Stimulated activated effector memory CD8-positive, alpha-beta T cell treated with anti-CD3 and anti-CD28 coated beads, Interleukin-12 subunit alpha, Interleukin-12 subunit beta, amount 100 ng/mL, for 72 hours (primary cell): ENCODE results near the gene MACROD1.

ENCODE experiments used
- ATAC-seq: fragments of 150-1000 bp; cut with Tn5 transposase; 2 replicates; pipeline ENCODE4 v1.10.0; 2021
- DNase-seq, 2 donors: peaks; one replicate each; pipeline ENCODE4 v3.0.0; 2021 to 2022; ENCODE audit warnings: low spot score in 2 of 2
- H3K27ac Mint-ChIP-seq: one replicate; pipeline ENCODE4 v1.8.0; 2022; ENCODE audit warnings: mild to moderate bottlenecking, mixed read lengths
- H3K36me3 Mint-ChIP-seq: one replicate; pipeline ENCODE4 v1.8.0; 2022; ENCODE audit warnings: mild to moderate bottlenecking, mixed read lengths
- H3K4me1 Mint-ChIP-seq: one replicate; pipeline ENCODE4 v1.8.0; 2022; ENCODE audit warnings: mixed read lengths
- H3K4me3 Mint-ChIP-seq: one replicate; pipeline ENCODE4 v1.8.0; 2022; ENCODE audit warnings: mild to moderate bottlenecking, mixed read lengths
- H3K9me3 Mint-ChIP-seq: one replicate; pipeline ENCODE4 v1.8.0; 2022; ENCODE audit warnings: mixed read lengths

MACROD1 gene

DNA sequence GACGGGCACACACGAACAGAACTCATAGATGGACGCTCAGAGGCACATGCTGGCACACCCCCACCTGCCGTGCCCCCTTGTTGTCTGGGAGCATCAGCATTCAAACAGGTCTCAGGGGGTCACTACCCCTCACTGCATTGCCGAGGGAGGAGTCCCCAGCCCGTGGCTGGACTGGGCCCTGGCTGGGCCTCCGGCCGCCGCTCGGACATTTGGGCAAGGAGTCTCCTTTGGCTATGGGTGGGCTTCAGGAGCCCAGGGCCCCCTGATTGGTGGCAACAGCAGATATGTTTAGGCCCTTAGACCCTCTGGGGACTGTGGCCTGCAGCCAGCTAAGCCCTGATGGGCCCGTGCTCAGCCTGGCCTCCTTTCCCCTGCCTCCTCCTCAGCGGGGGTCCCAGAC, 88.3 kb downstream of the MACROD1 start:
- Mint-ChIP-seq H3K4me1 (peaks cover 8% of the 10 kb centered on the region), H3K36me3 (no peaks in the 10 kb centered on the region), H3K9me3 (no peaks in the 10 kb centered on the region), H3K4me3 (no peak overlapping the region), H3K27ac (no peak overlapping the region)
- ATAC-seq (no peak), DNase-seq (no peak)

DNA sequence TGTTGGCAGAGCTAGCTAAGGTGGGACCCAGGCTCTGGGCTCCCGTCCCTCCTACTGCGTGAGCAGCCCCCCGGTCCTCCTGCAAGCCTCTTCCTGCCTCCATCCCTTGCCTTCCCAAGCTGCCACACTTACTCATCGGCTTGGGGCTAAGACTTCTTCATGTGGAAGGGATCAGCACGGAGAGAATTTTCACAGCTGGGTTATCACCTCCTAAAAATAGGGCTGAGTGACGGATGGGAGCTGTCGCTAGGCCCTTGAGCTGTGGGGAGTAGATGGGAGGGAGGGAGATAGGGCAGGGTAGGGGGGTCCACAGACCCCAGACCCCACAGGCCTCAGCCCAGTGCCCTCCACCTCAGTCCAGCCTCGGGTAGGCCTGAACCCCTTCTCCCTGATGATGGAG, 89.2 kb downstream of the MACROD1 start:
- no peak for ATAC-seq
- Mint-ChIP-seq H3K4me1 (peaks cover 8% of the 10 kb centered on the region), H3K36me3 (no peaks in the 10 kb centered on the region), H3K4me3 (no peak overlapping the region), H3K9me3 (no peaks in the 10 kb centered on the region), H3K27ac (no peak overlapping the region)
- DNase-seq, result no peak

- H3K27ac Mint-ChIP-seq, result no peak overlapping the region
Measured at GRCh38 chr11:64074239-64074638, 91.7 kb downstream of the MACROD1 start.

GRCh38 chr11:64073542-64073941, 92.4 kb downstream of the MACROD1 start:
- no peak overlapping the region for H3K4me3 Mint-ChIP-seq
- H3K9me3 Mint-ChIP-seq, result no peaks in the 10 kb centered on the region
- ATAC-seq (no peak), DNase-seq (no peak)
- peaks cover 8% of the 10 kb centered on the region for H3K4me1 Mint-ChIP-seq
- no peaks in the 10 kb centered on the region for H3K36me3 Mint-ChIP-seq
- H3K27ac Mint-ChIP-seq, result no peak overlapping the region

More at GRCh38 chr11:64074239-64074638, 91.7 kb downstream of the MACROD1 start:
- peak; percentile 35 for ATAC-seq
- peaks cover 8% of the 10 kb centered on the region for H3K4me1 Mint-ChIP-seq
- no peaks in the 10 kb centered on the region for H3K36me3 Mint-ChIP-seq
- H3K9me3 Mint-ChIP-seq, result no peaks in the 10 kb centered on the region
- H3K4me3 Mint-ChIP-seq, result no peak overlapping the region
- DNase-seq, result no peak

GRCh38 chr11:64072871-64073270, 93.0 kb downstream of the MACROD1 start:
- no peaks in the 10 kb centered on the region for H3K9me3 Mint-ChIP-seq
- no peak for DNase-seq
- H3K4me3 Mint-ChIP-seq, result no peak overlapping the region
- H3K4me1 Mint-ChIP-seq, result peaks cover 8% of the 10 kb centered on the region
- ATAC-seq, result no peak
- H3K27ac Mint-ChIP-seq, result no peak overlapping the region
- no peaks in the 10 kb centered on the region for H3K36me3 Mint-ChIP-seq

DNA sequence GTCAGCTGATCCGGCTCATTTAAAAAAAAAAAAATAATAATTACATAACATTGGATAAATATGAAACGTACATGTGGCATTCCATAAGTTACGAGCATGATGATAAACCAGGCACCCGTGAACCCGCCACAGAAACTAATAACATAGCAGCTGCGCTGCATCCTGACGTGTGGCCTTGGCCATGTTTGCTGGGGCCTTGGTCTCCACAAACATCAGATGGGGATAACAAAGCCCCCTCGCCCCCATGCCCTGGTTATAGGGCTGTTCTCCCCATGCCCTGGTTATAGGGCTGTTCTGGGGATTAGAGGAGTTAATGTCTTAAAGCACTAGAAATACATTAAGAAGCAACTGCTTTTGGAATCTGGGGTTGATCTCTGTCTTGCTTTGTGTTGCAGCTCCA, 93.5 kb downstream of the MACROD1 start:
- ATAC-seq, result no peak
- no peak for DNase-seq
- Mint-ChIP-seq H3K4me3 (no peak overlapping the region), H3K27ac (no peak overlapping the region), H3K9me3 (no peaks in the 10 kb centered on the region), H3K4me1 (peaks cover 8% of the 10 kb centered on the region), H3K36me3 (no peaks in the 10 kb centered on the region)

DNA sequence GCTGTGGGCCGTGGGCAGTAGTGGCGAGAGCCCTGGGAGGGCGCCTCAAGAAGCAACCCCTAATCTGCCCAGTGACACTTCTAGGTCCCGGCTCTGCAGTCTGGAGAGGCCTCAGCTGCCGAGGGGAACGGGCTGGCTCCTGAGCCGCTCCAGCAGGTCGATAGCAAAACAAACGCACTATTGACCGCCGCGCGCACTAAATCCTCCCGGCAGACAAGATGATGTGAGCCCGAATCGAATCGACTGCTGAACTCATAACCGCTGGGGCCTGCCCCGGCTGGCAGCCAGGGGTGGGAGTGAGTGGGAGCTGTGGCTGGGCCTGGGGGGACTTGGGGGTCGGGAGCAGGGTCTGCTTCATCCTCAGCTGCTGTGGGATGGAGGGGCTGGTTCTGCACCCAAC, 94.1 kb downstream of the MACROD1 start:
- DNase-seq (no peak), ATAC-seq (no peak)
- no peak overlapping the region for H3K4me3 Mint-ChIP-seq
- H3K9me3 Mint-ChIP-seq, result no peaks in the 10 kb centered on the region
- H3K27ac Mint-ChIP-seq, result peak overlapping the region; percentile 48
- H3K4me1 Mint-ChIP-seq, result peaks cover 8% of the 10 kb centered on the region
- H3K36me3 Mint-ChIP-seq, result no peaks in the 10 kb centered on the region

DNA sequence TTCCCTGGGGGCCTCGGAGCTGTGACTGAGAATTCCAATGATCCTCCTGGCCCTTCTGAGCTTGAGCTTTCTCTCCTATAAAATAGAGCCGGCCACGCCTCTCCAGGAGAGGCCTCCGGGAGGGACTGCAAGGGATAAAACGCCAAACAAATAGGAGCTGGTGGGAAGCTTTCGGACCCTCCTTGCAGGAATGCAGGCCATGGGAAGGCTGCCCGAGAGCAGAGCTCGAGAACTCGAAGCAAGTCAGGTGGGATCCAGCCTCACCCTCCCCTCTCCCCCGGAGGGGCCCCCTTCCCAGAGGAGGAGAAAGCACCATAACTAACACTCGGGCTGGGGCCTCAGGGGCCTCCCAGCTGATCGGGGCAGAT, 95.6 kb downstream of the MACROD1 start:
- Mint-ChIP-seq H3K4me3 (no peak overlapping the region), H3K36me3 (no peaks in the 10 kb centered on the region), H3K9me3 (no peaks in the 10 kb centered on the region), H3K27ac (peak overlapping the region; percentile 48), H3K4me1 (peaks cover 8% of the 10 kb centered on the region)
- no peak for DNase-seq
- ATAC-seq, result no peak

GRCh38 chr11:64069401-64070313, 96.3 kb downstream of the MACROD1 start:
- Mint-ChIP-seq H3K4me3 (no peak overlapping the region), H3K27ac (no peak overlapping the region), H3K36me3 (no peaks in the 10 kb centered on the region), H3K9me3 (no peaks in the 10 kb centered on the region), H3K4me1 (peaks cover 11% of the 10 kb centered on the region)
- ATAC-seq, result no peak
- no peak for DNase-seq

GRCh38 chr11:64068705-64069400, 97.1 kb downstream of the MACROD1 start:
- H3K9me3 Mint-ChIP-seq, result no peaks in the 10 kb centered on the region

GRCh38 chr11:64067230-64067993, 98.5 kb downstream of the MACROD1 start:
- Mint-ChIP-seq H3K4me3 (no peak overlapping the region), H3K27ac (no peak overlapping the region), H3K9me3 (no peaks in the 10 kb centered on the region), H3K4me1 (peaks cover 4% of the 10 kb centered on the region), H3K36me3 (no peaks in the 10 kb centered on the region)
- no peak for DNase-seq
- no peak for ATAC-seq

More at GRCh38 chr11:64068705-64069400, 97.1 kb downstream of the MACROD1 start:
- Mint-ChIP-seq H3K4me1 (peaks cover 5% of the 10 kb centered on the region), H3K36me3 (no peaks in the 10 kb centered on the region), H3K27ac (no peak overlapping the region), H3K4me3 (no peak overlapping the region)
- ATAC-seq, result no peak
- DNase-seq, result no peak

DNA sequence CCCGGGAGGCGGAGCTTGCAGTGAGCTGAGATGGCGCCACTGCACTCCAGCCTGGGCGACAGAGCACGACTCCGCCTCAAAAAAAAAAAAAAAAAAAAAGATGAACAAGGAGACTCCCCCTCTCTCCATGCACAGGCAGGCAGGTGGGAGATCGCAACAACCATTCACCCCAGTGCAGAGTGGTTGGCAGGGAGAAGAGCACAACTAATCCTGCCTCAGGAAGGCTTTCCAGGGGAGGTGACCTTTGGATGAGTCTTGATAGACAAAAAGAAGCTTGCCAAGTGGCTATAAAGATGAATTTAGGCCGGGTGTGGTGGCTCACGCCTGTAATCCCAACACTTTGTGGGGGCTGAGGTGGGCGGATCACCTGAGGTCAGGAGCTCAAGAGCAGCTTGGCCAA, 100.2 kb downstream of the MACROD1 start:
- H3K9me3 Mint-ChIP-seq, result no peaks in the 10 kb centered on the region
- H3K4me3 Mint-ChIP-seq, result no peak overlapping the region
- H3K4me1 Mint-ChIP-seq, result peaks cover 18% of the 10 kb centered on the region
- H3K36me3 Mint-ChIP-seq, result no peaks in the 10 kb centered on the region
- ATAC-seq (no peak), DNase-seq (no peak)
- H3K27ac Mint-ChIP-seq, result no peak overlapping the region

GRCh38 chr11:64065141-64065465, 100.8 kb downstream of the MACROD1 start:
- H3K4me1 Mint-ChIP-seq, result peaks cover 20% of the 10 kb centered on the region
- H3K36me3 Mint-ChIP-seq, result no peaks in the 10 kb centered on the region
- no peak overlapping the region for H3K27ac Mint-ChIP-seq
- DNase-seq (no peak), ATAC-seq (no peak)
- H3K9me3 Mint-ChIP-seq, result no peaks in the 10 kb centered on the region
- H3K4me3 Mint-ChIP-seq, result no peak overlapping the region

- Mint-ChIP-seq H3K36me3 (no peaks in the 10 kb centered on the region), H3K27ac (no peak overlapping the region), H3K4me1 (peaks cover 20% of the 10 kb centered on the region), H3K4me3 (no peak overlapping the region), H3K9me3 (no peaks in the 10 kb centered on the region)
- DNase-seq, result no peak
- no peak for ATAC-seq
Measured at GRCh38 chr11:64064374-64065140, 101.4 kb downstream of the MACROD1 start.

DNA sequence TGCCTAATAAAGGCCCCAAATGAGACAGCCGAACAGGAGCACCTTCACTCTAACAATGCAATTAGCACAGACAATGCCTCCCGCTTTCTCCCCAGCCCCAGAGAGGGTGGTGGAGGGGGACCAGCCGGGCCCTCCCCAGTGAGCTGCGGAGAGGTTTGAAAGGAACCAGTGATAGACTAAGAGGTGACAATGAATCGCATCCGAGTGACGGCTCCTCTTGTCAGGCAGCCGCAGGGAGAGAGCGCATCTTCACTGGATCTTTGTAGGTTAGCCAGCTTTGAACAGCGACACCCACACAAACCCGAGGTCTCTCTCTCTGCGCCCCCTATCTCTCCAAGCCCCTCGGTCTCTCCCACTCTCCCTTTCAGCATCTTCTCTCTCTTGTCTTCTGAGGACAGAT, 102.1 kb downstream of the MACROD1 start:
- ATAC-seq (no peak), DNase-seq (no peak)
- Mint-ChIP-seq H3K9me3 (no peaks in the 10 kb centered on the region), H3K4me3 (no peak overlapping the region), H3K4me1 (peaks cover 20% of the 10 kb centered on the region), H3K27ac (no peak overlapping the region), H3K36me3 (no peaks in the 10 kb centered on the region)
